B cell (primary cell): ENCODE measurements around the gene DNAI2. TPM values are rescaled to one million over a fixed set of nuclear protein-coding genes. Genes with fewer than 3 reads are reported as not detected.

Experiments
- ATAC-seq: fragments of 200-7000 bp; cut with Tn5 transposase; one replicate; pipeline ENCODE4 v1.10.0; 2021; ENCODE audit warnings: low read depth, mild to moderate bottlenecking, moderate number of reproducible peaks, moderate library complexity
- CTCF ChIA-PET: fragments of 350-600 bp; sonication (Branson Sonifier 250); formaldehyde crosslinking; loops from one replicate; lab custom pipeline; 2021; ENCODE audit warnings: antibody characterized with exemption, inconsistent platforms; lab: Charles Lee
- POLR2A ChIA-PET: fragments of 350-600 bp; sonication (Branson Sonifier 250); formaldehyde crosslinking; loops from one replicate; lab custom pipeline; 2021; ENCODE audit warnings: antibody characterized with exemption; lab: Charles Lee
- DNase-seq: peaks from one replicate; pipeline ENCODE4 v3.0.0; 2013
- H2AFZ ChIP-seq: 2 replicates; pipeline ENCODE4 v1.6.1; 2012; ENCODE audit warnings: mild to moderate bottlenecking, low read depth, low read length; ENCODE audit not compliant: insufficient read depth, poor library complexity, severe bottlenecking
- H3K27ac ChIP-seq, 2 donors: 1 replicate in 1 of 2; 2 replicates in 1 of 2; pipeline ENCODE4 v1.5.1; 2012 to 2013; ENCODE audit warnings: low read length in 2 of 2, mild to moderate bottlenecking in 2 of 2, moderate library complexity in 1 of 2
- H3K27me3 ChIP-seq, 4 experiments: fragments of 200-600 bp in 1 of 4; sonication (generic) in 1 of 4; replicated peaks in 1 of 4; 1 replicate in 2 of 4; 2 replicates in 2 of 4; pipeline versions ENCODE4 v1.6.1 to v1.7.0; 2013 to 2016; ENCODE audit warnings: low read length in 3 of 4, mild to moderate bottlenecking in 2 of 4, mixed read lengths in 1 of 4, moderate library complexity in 1 of 4; ENCODE audit not compliant: insufficient read depth in 4 of 4, control insufficient read depth in 3 of 4; ENCODE audit errors: control extremely low read depth in 1 of 4
- H3K36me3 ChIP-seq, 2 experiments: replicated peaks in 1 of 2; 1 replicate in 1 of 2; 2 replicates in 1 of 2; pipeline versions ENCODE4 v1.6.1 to v1.7.1; 2013; ENCODE audit warnings: low read length in 1 of 2; ENCODE audit not compliant: insufficient read depth in 2 of 2, control insufficient read depth in 1 of 2; ENCODE audit errors: control extremely low read depth in 1 of 2, extremely low read depth in 1 of 2
- H3K4me1 ChIP-seq, 2 donors: fragments of 200-600 bp in 1 of 2; sonication (generic) in 1 of 2; 1 replicate in 1 of 2; 2 replicates in 1 of 2; pipeline versions ENCODE4 v1.5.1 to v1.6.1; 2013 to 2017; ENCODE audit warnings: low read length in 2 of 2; ENCODE audit not compliant: control insufficient read depth in 2 of 2, insufficient read depth in 2 of 2
- H3K4me2 ChIP-seq: replicated peaks from 2 replicates; pipeline ENCODE3; 2012; ENCODE audit warnings: mild to moderate bottlenecking, low read depth, low read length; ENCODE audit not compliant: poor library complexity, severe bottlenecking
- H3K4me3 ChIP-seq, 5 experiments: fragments of 200-600 bp in 1 of 5; sonication (generic) in 1 of 5; 1 replicate in 3 of 5; 2 replicates in 2 of 5; pipeline versions ENCODE4 v1.5.1 to v1.7.0; 2011 to 2016; ENCODE audit warnings: low read length in 4 of 5, mild to moderate bottlenecking in 4 of 5, low read depth in 2 of 5, control low read depth in 1 of 5, moderate library complexity in 1 of 5; ENCODE audit not compliant: insufficient read depth in 1 of 5; ENCODE audit errors: control extremely low read depth in 1 of 5, extremely low read depth in 1 of 5
- H3K79me2 ChIP-seq: fragments of 200-600 bp; sonication (generic); one replicate; pipeline ENCODE4 v1.6.0; 2016; ENCODE audit warnings: low read length; ENCODE audit not compliant: control insufficient read depth, insufficient read depth
- H3K9ac ChIP-seq: fragments of 200-600 bp; sonication (generic); 2 replicates; pipeline ENCODE4 v1.6.1; 2017; ENCODE audit warnings: mild to moderate bottlenecking, low read length, moderate library complexity
- H3K9me3 ChIP-seq, 3 donors: one replicate each; pipeline versions ENCODE4 v1.6.1 to v1.7.1; 2013; ENCODE audit warnings: low read length in 2 of 3; ENCODE audit not compliant: control insufficient read depth in 2 of 3, insufficient read depth in 1 of 3; ENCODE audit errors: control extremely low read depth in 1 of 3
- H4K20me1 ChIP-seq: 2 replicates; pipeline ENCODE4 v1.6.0; 2012; ENCODE audit warnings: mild to moderate bottlenecking, low read length; ENCODE audit not compliant: insufficient read depth, control insufficient read depth, poor library complexity, severe bottlenecking
- H3K27ac Mint-ChIP-seq: one replicate; pipeline ENCODE4 v1.8.0; 2021; ENCODE audit warnings: mixed read lengths
- H3K27me3 Mint-ChIP-seq: one replicate; pipeline ENCODE4 v1.8.0; 2021; ENCODE audit warnings: mixed read lengths
- H3K4me1 Mint-ChIP-seq: one replicate; pipeline ENCODE4 v1.8.0; 2021; ENCODE audit warnings: mixed read lengths
- H3K4me3 Mint-ChIP-seq: one replicate; pipeline ENCODE4 v1.8.0; 2021; ENCODE audit warnings: mixed read lengths
- H3K9me3 Mint-ChIP-seq: one replicate; pipeline ENCODE4 v1.8.0; 2022; ENCODE audit warnings: mixed read lengths; ENCODE audit not compliant: insufficient read depth
- CTCF ChIP-seq: fragments of 200-600 bp; IDR thresholded peaks from one replicate; pipeline ENCODE4 v1.8.0; 2022; ENCODE audit warnings: antibody characterized with exemption, mild to moderate bottlenecking
- EZH2 ChIP-seq: IDR thresholded peaks from 2 replicates; pipeline ENCODE4 v1.6.1; 2012; ENCODE audit warnings: borderline replicate concordance, low read depth, mild to moderate bottlenecking, moderate library complexity, low read length; ENCODE audit not compliant: insufficient read depth, poor library complexity, severe bottlenecking
- WGBS: methylation state at CpG from one replicate; pipeline ENCODE4 v1.1.5; 2013; ENCODE audit warnings: missing lambda C conversion rate; ENCODE audit not compliant: insufficient coverage; 5-methylcytosine and 5-hydroxymethylcytosine counted together
- intact Hi-C: fragments of 100-400 bp; cut with micrococcal nuclease; formaldehyde crosslinking; loops from one replicate; pipeline ENCODE4 v1.10.0; 2022
- polyA plus RNA-seq: library from polyadenylated mRNA; depleted of rRNA; stranded (reverse); fragments of >200 nt; gene quantifications from 2 replicates; pipeline ENCODE4 v1.2.3, GENCODE V29; 2012
- total RNA-seq, 2 donors: library from RNA; stranded (reverse); fragments of 120-200 nt in 1 of 2; gene quantifications; 1 replicate in 1 of 2; 2 replicates in 1 of 2; pipeline versions ENCODE4 v1.2.3 to v1.2.4, GENCODE V29; 2013 to 2022

The DNAI2 gene
- total and polyA plus RNA-seq, 2 donors (not counting 1 experiment from before 2014, with no cell fraction given): not detected

- WGBS: 84% methylated on average over 4 of the region's 10 CpGs
- Histone ChIP-seq H3K79me2 (no peaks in the 10 kb centered on the region), H3K4me2 (no peak overlapping the region), H3K9ac (no peak overlapping the region), H3K4me3 (no peak overlapping the region), H2AFZ (no peak overlapping the region), H3K4me1 (no peaks in the 10 kb centered on the region), H4K20me1 (no peaks in the 10 kb centered on the region), H3K27ac (no peak overlapping the region), H3K9me3 (peaks cover 0 to 10% (median 0%) of the 10 kb centered on the region in 3 donors), H3K36me3 (no peaks in the 10 kb centered on the region), H3K27me3 (peaks cover 0 to 4% (median 0%) of the 10 kb centered on the region in 4 experiments)
- Mint-ChIP-seq H3K27ac (no peak overlapping the region), H3K4me3 (no peak overlapping the region), H3K27me3 (peaks cover 8% of the 10 kb centered on the region), H3K9me3 (no peaks in the 10 kb centered on the region), H3K4me1 (no peaks in the 10 kb centered on the region)
- no peak for TF ChIP-seq CTCF
- TF ChIP-seq EZH2: no peak
- POLR2A ChIA-PET: no interaction called here
- intact Hi-C loops: no loop called here
- ATAC-seq (no peak), DNase-seq (no peak)
- CTCF ChIA-PET: interaction anchor here (1.0 kb wide), 1 partner anchor 15 kb away, joined by 5 read pairs; no protein-coding TSS in a partner anchor
Observed at GRCh38 chr17:74305865-74306654, 32.0 kb downstream of the DNAI2 start.
